ENCODE data around the gene MYO1C. TPM values are rescaled to one million over a fixed set of nuclear protein-coding genes. Genes with fewer than 3 reads are reported as not detected.

Gene MYO1C
- 227 and 267 TPM in 2 replicates for total RNA-seq

GRCh38 chr17:1492249-1493206 is at the start of gene MYO1C:
Gene MYO1C (minus strand): TSS chr17:1492686. CDS start chr17:1492487, 199 bp downstream.
- H3K4me3 ChIP-seq (ENCODE audit: low read depth, low read length) = peak within 1 kb of the TSS; percentile 63
- no peak for DNase-seq (ENCODE audit: low read depth)
- TF ChIP-seq CTCF (IDR thresholded peaks at IDR 0.05; ENCODE audit: insufficient read depth, low read depth, low read length) = no peak

- no peak for TF ChIP-seq CTCF (IDR thresholded peaks at IDR 0.05; ENCODE audit: insufficient read depth, low read depth, low read length)
- no peak overlapping the region for H3K4me3 ChIP-seq (ENCODE audit: low read depth, low read length)
- no peak for DNase-seq (ENCODE audit: low read depth)
Measured at GRCh38 chr17:1541367-1541904, 49.0 kb upstream of the MYO1C start.

GRCh38 chr17:1539811-1540210 is 47.3 kb upstream of the MYO1C start:
- DNase-seq (ENCODE audit: low read depth) = no peak
- H3K4me3 ChIP-seq (ENCODE audit: low read depth, low read length) = no peak overlapping the region
- no peak for TF ChIP-seq CTCF (IDR thresholded peaks at IDR 0.05; ENCODE audit: insufficient read depth, low read depth, low read length)

GRCh38 chr17:1535737-1536136 is 43.3 kb upstream of the MYO1C start:
- no peak overlapping the region for H3K4me3 ChIP-seq (ENCODE audit: low read depth, low read length)
- no peak for DNase-seq (ENCODE audit: low read depth)
- no peak for TF ChIP-seq CTCF (IDR thresholded peaks at IDR 0.05; ENCODE audit: insufficient read depth, low read depth, low read length)

- DNase-seq (ENCODE audit: low read depth) = no peak
- H3K4me3 ChIP-seq (ENCODE audit: low read depth, low read length) = no peak overlapping the region
- no peak for TF ChIP-seq CTCF (IDR thresholded peaks at IDR 0.05; ENCODE audit: insufficient read depth, low read depth, low read length)
Measured at GRCh38 chr17:1533661-1534325, 41.3 kb upstream of the MYO1C start.

- no peak overlapping the region for H3K4me3 ChIP-seq (ENCODE audit: low read depth, low read length)
- DNase-seq (ENCODE audit: low read depth) = no peak
- TF ChIP-seq CTCF (IDR thresholded peaks at IDR 0.05; ENCODE audit: insufficient read depth, low read depth, low read length) = peak; percentile 37
Measured at GRCh38 chr17:1532836-1533602, 40.5 kb upstream of the MYO1C start.
